Measurements from ENCODE around the gene CDRT4. TPM values are rescaled to one million over a fixed set of nuclear protein-coding genes. Genes with fewer than 3 reads are reported as not detected.

Gene CDRT4
- total and polyA plus RNA-seq, 2 experiments from 2014 or later: 6.5 to 13.0 TPM

- TF ChIP-seq ZNF462 (CRISPR knock-in tag; IDR thresholded peaks at IDR 0.05): no peak
- TF ChIP-seq ETS1 (IDR thresholded peaks at IDR 0.05): no peak
- no peak for TF ChIP-seq NANOG (IDR thresholded peaks at IDR 0.05; ENCODE audit: borderline replicate concordance)
- TF ChIP-seq EZH2 (IDR thresholded peaks at IDR 0.05; ENCODE audit: low read depth, unreplicated experiment): no peak
- TF ChIP-seq ZNF114 (CRISPR knock-in tag; IDR thresholded peaks at IDR 0.05): no peak
- TF ChIP-seq EZH2phosphoT487 (IDR thresholded peaks at IDR 0.05; ENCODE audit: unreplicated experiment): no peak
- TF ChIP-seq CREB1 (CRISPR knock-in tag; IDR thresholded peaks at IDR 0.05; ENCODE audit: low read depth): no peak
Observed at GRCh38 chr17:15488557-15488956, 21.1 kb upstream of the CDRT4 start (continued).

GRCh38 chr17:15485045-15485444 lies 17.6 kb upstream of the CDRT4 start:
- Mint-ChIP-seq H3K4me3 (no peak overlapping the region), H3K27me3 (ENCODE audit: insufficient read depth, low read depth, poor library complexity) (peaks cover 13% of the 10 kb centered on the region), H3K9me3 (0 out of 3 replicates have a peak, but pooled peaks cover 1% of the 10 kb centered on the region), H3K4me1 (peaks cover 21% of the 10 kb centered on the region), H3K36me3 (ENCODE audit: low read depth) (peaks cover 30% of the 10 kb centered on the region), H3K27ac (no peak overlapping the region)
- H3F3A ChIP-seq (replicated peaks; ENCODE audit: low read depth): 0 out of 2 replicates have a peak, but pooled peaks cover under 1% of the 10 kb centered on the region
- no peak overlapping the region for H3K4me3 ChIP-seq
- H3K27me3 ChIP-seq (ENCODE audit: insufficient read depth): no peaks in the 10 kb centered on the region
- no peaks in the 10 kb centered on the region for H4K20me1 ChIP-seq (replicated peaks; ENCODE audit: insufficient read depth)
- H3K79me2 ChIP-seq (replicated peaks; ENCODE audit: insufficient read depth): no peaks in the 10 kb centered on the region; the same call in 1 of the 2 replicates
- no peak overlapping the region for H3K4me2 ChIP-seq
- DNase-seq (ENCODE audit: low spot score) (peak; percentile 56), ATAC-seq (peak; percentile 63)
- H3K36me3 ChIP-seq (ENCODE audit: insufficient read depth): peaks cover 6% of the 10 kb centered on the region; the same call in 1 of the 2 replicates
- peaks cover 6% of the 10 kb centered on the region for H3K4me1 ChIP-seq (ENCODE audit: insufficient read depth)
- no peak overlapping the region for H3K27ac ChIP-seq (ENCODE audit: low read depth)
- H2AFZ ChIP-seq: no peak overlapping the region
- H3K9me2 ChIP-seq (ENCODE audit: insufficient read depth): no peaks in the 10 kb centered on the region
- TF ChIP-seq EZH2phosphoT487 (IDR thresholded peaks at IDR 0.05; ENCODE audit: unreplicated experiment): no peak
- TF ChIP-seq ZNF462 (CRISPR knock-in tag; IDR thresholded peaks at IDR 0.05): no peak

All from GM23338 (cell line).